PC-3 (cell line): Measurements from ENCODE around the gene TBX2. TPM values are rescaled to one million over a fixed set of nuclear protein-coding genes. Genes with fewer than 3 reads are reported as not detected.

Experiments used
- ATAC-seq: fragments of 200-7000 bp; cut with Tn5 transposase; 2 replicates; pipeline ENCODE4 v1.9.1; 2020; ENCODE audit warnings: mild to moderate bottlenecking, moderate library complexity
- BruUV-seq: library from RNA; stranded (reverse); fragments of 400-500 nt; replicated peaks from 2 replicates; lab custom pipeline; 2021; lab: Mats Ljungman, UMichigan
- CTCF ChIA-PET: fragments of 300-600 bp; sonication (Branson Sonifier 250); formaldehyde crosslinking; loops from one replicate; lab custom pipeline; 2022; ENCODE audit warnings: antibody characterized with exemption; lab: Charles Lee
- POLR2A ChIA-PET: fragments of 300-600 bp; sonication (Branson Sonifier 250); formaldehyde crosslinking; loops from one replicate; lab custom pipeline; 2022; ENCODE audit warnings: antibody characterized with exemption; ENCODE audit not compliant: unreplicated experiment; lab: Charles Lee
- DNase-seq: peaks from one replicate; pipeline ENCODE4 v3.0.0-alpha.2; 2015
- H2AFZ ChIP-seq: fragments of 300-600 bp; sonication (generic); 2 replicates; pipeline ENCODE4 v1.6.0; 2016; ENCODE audit warnings: antibody characterized with exemption, low read length
- H3F3A ChIP-seq: fragments of 300-600 bp; sonication (generic); one replicate; pipeline ENCODE4 v1.6.0; 2017; ENCODE audit warnings: antibody characterized with exemption, low read length, control low read depth, mild to moderate bottlenecking; ENCODE audit not compliant: unreplicated experiment
- H3K27ac ChIP-seq: fragments of 300-600 bp; sonication (generic); 2 replicates; pipeline ENCODE4 v1.5.1; 2016; ENCODE audit warnings: mild to moderate bottlenecking, low read length
- H3K27me3 ChIP-seq: fragments of 300-600 bp; sonication (generic); 2 replicates; pipeline ENCODE4 v1.6.1; 2016; ENCODE audit warnings: low read length, mixed read lengths
- H3K36me3 ChIP-seq: fragments of 300-600 bp; sonication (generic); 2 replicates; pipeline ENCODE4 v1.6.1; 2016; ENCODE audit warnings: low read depth, mixed run types, low read length, mixed read lengths
- H3K4me1 ChIP-seq: fragments of 300-600 bp; sonication (generic); 2 replicates; pipeline ENCODE4 v1.5.1; 2016; ENCODE audit warnings: low read length; ENCODE audit not compliant: insufficient read depth
- H3K4me2 ChIP-seq: fragments of 300-600 bp; sonication (generic); 2 replicates; pipeline ENCODE4 v1.6.0; 2016; ENCODE audit warnings: low read length
- H3K4me3 ChIP-seq: fragments of 300-600 bp; sonication (generic); 2 replicates; pipeline ENCODE4 v1.5.1; 2016; ENCODE audit warnings: mild to moderate bottlenecking, low read length, mixed read lengths
- H3K79me2 ChIP-seq: fragments of 300-600 bp; sonication (generic); 2 replicates; pipeline ENCODE4 v1.6.1; 2017; ENCODE audit warnings: low read length, mixed read lengths
- H3K9ac ChIP-seq: fragments of 300-600 bp; sonication (generic); 2 replicates; pipeline ENCODE4 v1.6.0; 2016; ENCODE audit warnings: mild to moderate bottlenecking, low read length
- H3K9me2 ChIP-seq: fragments of 300-600 bp; sonication (generic); replicated peaks from 2 replicates; pipeline ENCODE4 v1.6.1; 2016; ENCODE audit warnings: mixed run types, low read length, mixed read lengths
- H3K9me3 ChIP-seq: fragments of 300-600 bp; sonication (generic); 2 replicates; pipeline ENCODE4 v1.6.1; 2016; ENCODE audit warnings: low read length, mixed read lengths
- H4K20me1 ChIP-seq: fragments of 300-600 bp; sonication (generic); 2 replicates; pipeline ENCODE4 v1.6.1; 2016; ENCODE audit warnings: low read length, mixed read lengths
- EZH2 ChIP-seq: fragments of 300-600 bp; sonication (generic); IDR thresholded peaks from one replicate; pipeline ENCODE4 v1.6.1; 2017; ENCODE audit warnings: antibody characterized with exemption, mild to moderate bottlenecking, low read length; ENCODE audit not compliant: unreplicated experiment
- EZH2phosphoT487 ChIP-seq: fragments of 300-600 bp; sonication (generic); IDR thresholded peaks from 2 replicates; pipeline ENCODE4 v1.6.1; 2018; ENCODE audit warnings: mild to moderate bottlenecking, antibody characterized with exemption, low read length, borderline replicate concordance
- intact Hi-C: fragments of 100-400 bp; cut with micrococcal nuclease; formaldehyde crosslinking; loops from 2 replicates; pipeline ENCODE4 v1.9.0; 2023
- total RNA-seq: library from RNA; depleted of rRNA; stranded (reverse); fragments of >200 nt; gene quantifications from 2 replicates; pipeline ENCODE4 v1.2.3, GENCODE V29; 2014
- TF ChIP-seq, protein P1 (sequence below): fragments of 300-600 bp; sonication (generic); conservative IDR thresholded peaks from 2 replicates; pipeline ENCODE4 v1.5.1; 2017; ENCODE audit warnings: antibody characterized with exemption, low read depth, mild to moderate bottlenecking, low read length

The TBX2 gene
- total RNA-seq, 1 experiment from 2014 or later, result 7.1 TPM

DNA sequence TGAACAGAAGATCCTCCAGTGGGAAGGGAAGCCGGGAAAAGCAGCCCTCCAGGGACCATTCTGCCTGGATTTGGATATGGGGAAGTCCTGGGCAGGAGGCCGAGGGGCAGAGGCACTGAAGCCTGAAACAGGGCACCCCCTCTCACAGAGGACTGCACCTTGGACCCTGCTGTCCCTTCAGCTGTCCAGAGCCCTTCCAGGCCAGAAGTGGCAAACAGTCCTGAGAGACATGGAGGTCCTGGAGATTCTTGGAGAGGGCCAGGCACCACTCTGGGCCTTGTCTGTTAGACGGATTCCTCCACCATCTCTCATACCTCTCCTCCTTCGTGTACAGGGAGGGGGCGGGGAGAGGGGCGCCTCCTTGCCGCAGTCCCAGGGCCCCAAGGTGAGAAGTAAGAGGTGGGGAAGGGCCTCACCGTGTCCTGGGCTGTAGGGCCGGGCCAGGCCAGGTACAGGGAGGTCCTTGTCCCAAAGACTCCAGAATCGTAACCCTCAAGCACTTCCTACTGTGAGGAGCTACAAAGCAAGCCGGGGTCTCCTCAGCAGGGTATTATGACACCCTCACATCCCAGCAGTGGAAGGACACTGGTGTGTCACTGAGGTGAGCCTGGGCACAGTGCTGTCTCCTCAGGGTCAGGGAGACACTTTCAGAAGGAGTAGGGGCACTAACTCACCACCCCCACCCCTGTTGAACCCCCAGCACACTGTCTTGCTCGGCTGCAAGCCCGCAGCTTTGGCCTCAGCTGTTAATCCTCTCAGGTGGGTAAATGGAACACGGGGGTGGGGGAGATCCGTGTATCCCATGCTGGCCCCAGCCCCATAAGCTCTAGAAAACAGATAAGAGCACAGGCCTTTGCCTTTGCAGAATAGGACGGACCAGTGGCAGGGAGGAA is 16.6 kb upstream of the TBX2 start:
- no peaks in the 10 kb centered on the region for H3F3A ChIP-seq
- no peak overlapping the region for H2AFZ ChIP-seq
- no peak for ATAC-seq
- no peaks in the 10 kb centered on the region for H3K27me3 ChIP-seq
- no peaks in the 10 kb centered on the region for H3K4me1 ChIP-seq
- DNase-seq, result no peak
- H3K79me2 ChIP-seq, result no peaks in the 10 kb centered on the region
- H3K9ac ChIP-seq, result no peak overlapping the region
- no peaks in the 10 kb centered on the region for H3K36me3 ChIP-seq
- TF ChIP-seq, protein P1, sequence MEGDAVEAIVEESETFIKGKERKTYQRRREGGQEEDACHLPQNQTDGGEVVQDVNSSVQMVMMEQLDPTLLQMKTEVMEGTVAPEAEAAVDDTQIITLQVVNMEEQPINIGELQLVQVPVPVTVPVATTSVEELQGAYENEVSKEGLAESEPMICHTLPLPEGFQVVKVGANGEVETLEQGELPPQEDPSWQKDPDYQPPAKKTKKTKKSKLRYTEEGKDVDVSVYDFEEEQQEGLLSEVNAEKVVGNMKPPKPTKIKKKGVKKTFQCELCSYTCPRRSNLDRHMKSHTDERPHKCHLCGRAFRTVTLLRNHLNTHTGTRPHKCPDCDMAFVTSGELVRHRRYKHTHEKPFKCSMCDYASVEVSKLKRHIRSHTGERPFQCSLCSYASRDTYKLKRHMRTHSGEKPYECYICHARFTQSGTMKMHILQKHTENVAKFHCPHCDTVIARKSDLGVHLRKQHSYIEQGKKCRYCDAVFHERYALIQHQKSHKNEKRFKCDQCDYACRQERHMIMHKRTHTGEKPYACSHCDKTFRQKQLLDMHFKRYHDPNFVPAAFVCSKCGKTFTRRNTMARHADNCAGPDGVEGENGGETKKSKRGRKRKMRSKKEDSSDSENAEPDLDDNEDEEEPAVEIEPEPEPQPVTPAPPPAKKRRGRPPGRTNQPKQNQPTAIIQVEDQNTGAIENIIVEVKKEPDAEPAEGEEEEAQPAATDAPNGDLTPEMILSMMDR, result no peak
- TF ChIP-seq EZH2phosphoT487, result no peak
- TF ChIP-seq EZH2, result no peak
- POLR2A ChIA-PET, result no interaction called here
- no peak overlapping the region for H3K4me2 ChIP-seq
- H3K9me2 ChIP-seq, result no peaks in the 10 kb centered on the region
- no peaks in the 10 kb centered on the region for H3K9me3 ChIP-seq
- intact Hi-C loops, result no loop called here
- BruUV-seq, result no TSS peak
- H3K4me3 ChIP-seq, result no peak overlapping the region
- CTCF ChIA-PET, result no interaction called here
- H3K27ac ChIP-seq, result no peak overlapping the region
- H4K20me1 ChIP-seq, result no peaks in the 10 kb centered on the region

DNA sequence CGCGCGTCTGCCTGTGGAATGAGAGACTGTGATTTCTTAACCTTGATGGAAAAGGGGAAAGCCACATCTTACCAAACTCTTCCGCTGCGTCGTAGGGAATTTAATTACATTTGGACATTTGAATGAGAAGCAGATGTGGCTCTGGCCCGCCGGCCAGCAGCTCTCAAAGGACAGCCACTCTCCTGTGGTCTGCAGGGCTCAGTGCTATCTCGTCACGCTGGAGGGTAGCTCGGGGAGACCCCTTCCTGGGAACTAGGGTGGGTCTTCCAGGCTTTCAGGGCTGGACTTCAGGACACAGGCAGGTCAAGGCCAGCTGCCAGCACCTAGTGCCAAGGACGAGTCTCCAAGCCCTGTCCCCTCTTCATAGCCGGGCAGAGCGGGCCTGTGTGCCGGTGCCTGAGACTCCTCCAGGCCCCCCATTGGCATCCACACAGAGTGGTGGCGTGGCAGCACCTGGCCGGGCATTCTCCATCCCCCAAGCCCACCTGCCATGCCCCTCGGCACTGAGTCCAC is 15.9 kb upstream of the TBX2 start:
- Histone ChIP-seq H3K4me1 (no peaks in the 10 kb centered on the region), H3K27me3 (no peaks in the 10 kb centered on the region), H3K79me2 (no peaks in the 10 kb centered on the region), H3K9me3 (no peaks in the 10 kb centered on the region), H2AFZ (no peak overlapping the region), H3K27ac (no peak overlapping the region), H3F3A (no peaks in the 10 kb centered on the region), H3K9me2 (no peaks in the 10 kb centered on the region), H3K4me2 (no peak overlapping the region), H3K36me3 (no peaks in the 10 kb centered on the region), H4K20me1 (no peaks in the 10 kb centered on the region), H3K4me3 (no peak overlapping the region), H3K9ac (no peak overlapping the region)
- ATAC-seq (no peak), DNase-seq (no peak)
- ChIA-PET POLR2A (no interaction called here), CTCF (no interaction called here)
- intact Hi-C loops, result no loop called here
- no TSS peak for BruUV-seq
- TF ChIP-seq, protein P1, result no peak
- no peak for TF ChIP-seq EZH2phosphoT487
- TF ChIP-seq EZH2, result no peak

DNA sequence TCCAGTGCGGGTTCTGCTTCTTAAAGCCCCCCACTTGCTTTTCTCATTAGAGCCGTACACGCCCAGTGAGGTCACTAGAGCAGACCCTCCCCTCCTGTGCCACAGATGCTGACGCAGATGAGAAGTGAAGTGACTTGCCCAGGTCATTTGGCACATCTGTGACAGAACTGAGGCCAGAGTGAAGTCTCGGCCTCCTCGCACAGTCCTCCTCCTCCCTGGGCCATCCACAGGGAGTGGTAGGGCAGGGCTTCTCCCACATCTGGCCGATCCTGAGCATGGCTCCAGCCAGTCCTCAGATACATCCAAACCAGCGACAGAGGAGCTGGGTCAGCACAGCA is 15.3 kb upstream of the TBX2 start:
- ChIA-PET POLR2A (no interaction called here), CTCF (no interaction called here)
- DNase-seq (no peak), ATAC-seq (no peak)
- TF ChIP-seq EZH2, result no peak
- TF ChIP-seq, protein P1, result no peak
- no peak for TF ChIP-seq EZH2phosphoT487
- Histone ChIP-seq H3K36me3 (no peaks in the 10 kb centered on the region), H3F3A (no peaks in the 10 kb centered on the region), H3K9me2 (no peaks in the 10 kb centered on the region), H3K27me3 (no peaks in the 10 kb centered on the region), H3K9ac (no peak overlapping the region), H2AFZ (no peak overlapping the region), H4K20me1 (no peaks in the 10 kb centered on the region), H3K79me2 (no peaks in the 10 kb centered on the region), H3K4me3 (no peak overlapping the region), H3K4me2 (no peak overlapping the region), H3K9me3 (no peaks in the 10 kb centered on the region), H3K4me1 (no peaks in the 10 kb centered on the region), H3K27ac (no peak overlapping the region)
- no TSS peak for BruUV-seq
- intact Hi-C loops, result no loop called here
